HG02571 (cell line): ENCODE results near the gene RIT2.

Experiments used
- ATAC-seq: cut with Tn5 transposase; IDR thresholded peaks from one replicate; pipeline ENCODE4 v1.9.1; 2021; ENCODE audit warnings: mild to moderate bottlenecking, moderate library complexity; ENCODE audit not compliant: unreplicated experiment

Gene RIT2

DNA sequence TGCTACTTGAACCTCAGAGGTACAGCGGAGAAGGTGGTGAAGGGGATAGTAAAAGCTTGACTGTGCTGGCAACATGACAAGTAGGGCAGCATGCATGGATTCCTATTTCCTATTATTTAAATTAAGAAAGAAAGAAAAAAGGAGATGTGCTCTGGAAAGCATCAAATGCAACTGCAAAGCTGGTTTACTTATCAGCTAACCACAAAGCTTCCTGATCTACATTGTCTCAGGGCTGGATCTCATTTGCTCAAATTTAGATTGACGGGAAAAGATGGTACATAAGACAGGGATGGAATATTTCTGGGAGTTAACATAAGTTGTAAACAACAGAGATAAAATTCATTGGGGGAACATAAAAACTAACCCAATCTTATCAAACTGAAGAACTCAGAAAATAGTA is 178.0 kb downstream of the RIT2 start:
- no peak for ATAC-seq

- ATAC-seq, result no peak
These were observed 179.2 kb downstream of the RIT2 start for GRCh38 chr18:42936289-42936688.

DNA sequence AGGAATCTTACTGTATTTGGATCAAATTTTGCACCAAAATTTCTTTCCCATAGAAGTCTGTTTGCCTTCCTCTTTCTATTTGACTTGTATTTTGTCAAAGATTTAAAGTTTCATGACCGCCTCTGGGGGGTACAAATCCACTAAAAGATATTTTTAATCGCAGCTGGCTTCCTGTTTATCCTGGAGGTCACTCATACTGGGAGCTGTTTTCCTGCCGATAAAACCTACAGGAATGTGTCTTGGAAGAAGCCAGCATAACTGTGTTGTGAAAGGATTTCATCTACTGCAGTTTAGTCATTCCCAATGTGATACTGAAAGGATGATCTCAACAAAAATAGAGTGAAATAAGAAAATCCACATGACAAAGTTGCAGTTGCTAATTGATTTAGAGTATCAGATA is 184.0 kb downstream of the RIT2 start:
- ATAC-seq, result no peak

GRCh38 chr18:42929857-42930256 is 185.6 kb downstream of the RIT2 start:
- no peak for ATAC-seq

DNA sequence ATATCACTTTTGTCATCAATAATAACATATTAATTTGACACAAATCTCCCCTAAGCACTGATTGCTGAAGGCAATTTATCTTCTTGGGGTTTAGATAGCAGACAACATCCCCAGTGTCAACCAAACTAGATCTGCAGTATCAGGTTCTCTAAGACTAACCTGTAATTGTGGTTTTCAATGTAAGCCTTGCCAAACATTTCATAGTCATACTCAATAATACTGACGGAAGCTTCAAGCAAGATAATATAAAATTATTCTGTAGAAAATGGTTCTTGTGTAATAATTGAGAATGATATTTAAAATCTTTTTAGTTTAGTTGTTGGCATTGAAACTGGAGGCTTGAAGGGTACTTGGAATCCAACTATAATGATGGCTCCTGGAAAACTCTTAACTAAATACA is 186.3 kb downstream of the RIT2 start:
- no peak for ATAC-seq

- no peak for ATAC-seq
These were observed 190.4 kb downstream of the RIT2 start for GRCh38 chr18:42925036-42925435.

DNA sequence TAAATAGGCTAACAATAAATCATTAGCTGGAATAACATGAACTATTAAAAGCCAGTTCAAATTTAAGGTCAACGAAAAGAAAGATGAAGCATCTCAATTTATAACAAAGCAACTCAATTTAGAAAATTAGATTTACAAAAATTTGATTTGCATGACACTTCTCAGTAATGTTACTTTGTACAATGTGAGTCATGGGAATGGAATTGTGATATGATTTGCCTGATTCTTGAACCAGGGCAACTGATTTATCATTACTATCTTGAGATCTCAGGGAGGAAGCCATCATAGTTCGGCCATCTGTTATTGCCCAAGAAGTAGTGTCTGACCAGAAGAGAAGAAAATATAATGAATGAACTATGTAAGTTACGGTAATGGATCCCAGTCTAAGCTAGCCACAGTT is 193.1 kb downstream of the RIT2 start:
- no peak for ATAC-seq

DNA sequence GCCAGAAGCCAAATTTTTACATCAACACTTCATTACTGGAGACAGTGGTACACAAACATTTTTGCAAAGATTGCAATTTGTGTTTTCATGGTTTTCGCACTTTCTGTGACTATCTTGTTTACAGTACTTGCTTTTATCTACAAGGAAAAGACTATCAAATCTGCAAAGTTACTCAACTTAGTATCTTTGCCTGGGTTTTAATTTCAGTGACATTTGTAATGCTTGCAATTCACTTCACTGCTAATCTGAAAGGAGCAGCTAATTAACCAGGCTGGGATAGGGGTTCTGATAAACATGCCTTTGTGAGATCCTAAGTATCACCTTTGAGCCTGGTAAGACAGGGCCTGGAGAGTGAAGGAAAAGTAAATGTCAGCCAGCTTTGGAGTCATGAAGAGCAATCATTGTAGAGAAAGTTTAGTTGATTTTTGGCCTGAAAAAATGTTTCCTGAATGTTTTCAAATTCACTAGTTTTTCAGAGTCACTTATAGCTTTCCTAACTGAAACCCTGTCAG is 194.2 kb downstream of the RIT2 start:
- no peak for ATAC-seq

DNA sequence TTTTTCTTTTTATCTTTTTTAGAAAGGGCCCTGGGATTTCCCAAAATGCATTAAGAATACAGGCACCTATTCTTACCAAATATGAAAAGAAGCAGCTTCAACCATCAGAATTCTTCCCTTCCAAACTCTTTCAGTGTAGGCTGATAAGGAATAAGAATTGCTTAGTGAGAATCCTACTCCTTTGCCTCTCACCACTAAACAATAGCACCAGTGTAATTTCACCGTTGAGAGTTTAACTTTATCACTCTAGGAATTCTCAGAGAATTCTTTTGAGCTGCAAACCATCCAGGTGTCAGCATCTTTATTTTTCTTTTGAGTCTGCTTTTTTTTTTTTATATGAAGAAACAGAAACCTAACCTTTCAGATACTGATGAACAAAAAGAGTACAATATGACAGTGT is 194.9 kb downstream of the RIT2 start:
- no peak for ATAC-seq

DNA sequence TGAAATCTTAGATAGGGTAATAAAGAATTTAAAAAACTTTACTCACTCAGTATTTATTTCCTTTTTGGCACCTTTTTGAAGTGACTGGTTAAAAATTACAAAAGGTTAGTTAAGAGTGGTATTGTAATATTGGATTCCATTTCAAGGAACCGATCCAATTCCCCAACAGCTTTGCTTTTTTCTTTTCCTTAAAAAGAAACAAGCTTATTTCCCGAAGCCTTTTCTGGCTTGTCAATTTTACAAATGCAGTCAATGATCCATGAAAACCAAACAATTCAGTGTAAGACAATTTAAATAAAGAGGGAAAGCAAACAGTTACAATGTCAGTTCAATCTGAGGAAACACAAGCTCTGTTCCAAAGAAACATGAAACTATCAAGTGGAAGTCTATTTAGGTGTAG is 200.2 kb downstream of the RIT2 start:
- ATAC-seq, result no peak

GRCh38 chr18:42914476-42914875 is 201.0 kb downstream of the RIT2 start:
- ATAC-seq, result no peak

DNA sequence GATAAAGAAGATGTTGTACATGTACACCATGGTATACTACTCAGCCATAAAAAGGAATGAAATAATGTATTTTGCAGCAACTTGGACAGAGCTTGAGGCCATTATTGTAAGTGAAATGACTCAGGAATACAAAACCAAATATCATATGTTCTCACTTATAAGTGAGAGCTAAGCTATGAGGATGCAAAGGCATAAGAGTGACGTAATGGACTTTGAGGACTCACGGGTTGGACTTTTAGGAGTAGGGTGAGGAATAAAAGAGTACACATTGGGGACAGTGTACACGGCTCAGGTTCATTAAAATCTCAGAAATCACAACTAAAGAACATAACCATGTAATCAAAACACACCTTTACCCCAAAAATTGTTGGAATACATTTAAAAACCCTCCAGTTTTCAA is 206.4 kb downstream of the RIT2 start:
- no peak for ATAC-seq

DNA sequence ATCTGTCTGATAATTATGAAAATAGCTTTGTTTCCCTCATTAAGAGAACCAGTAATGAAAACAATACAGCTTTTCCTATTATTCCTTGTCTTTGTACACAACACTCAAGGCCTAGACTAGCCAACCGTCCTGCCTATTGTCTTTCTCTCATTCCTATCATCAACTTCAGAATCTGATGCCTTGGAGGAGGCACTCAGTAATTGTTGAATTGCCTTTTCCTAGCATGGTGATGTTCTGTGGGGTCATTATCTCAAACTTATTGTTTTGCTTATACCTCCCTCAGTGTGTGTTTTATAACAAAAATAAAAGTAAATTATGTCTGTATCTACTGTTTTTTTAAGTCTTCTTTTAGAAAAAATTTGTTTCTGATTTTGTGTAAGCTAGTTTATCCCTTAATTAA is 208.7 kb downstream of the RIT2 start:
- ATAC-seq, result no peak

DNA sequence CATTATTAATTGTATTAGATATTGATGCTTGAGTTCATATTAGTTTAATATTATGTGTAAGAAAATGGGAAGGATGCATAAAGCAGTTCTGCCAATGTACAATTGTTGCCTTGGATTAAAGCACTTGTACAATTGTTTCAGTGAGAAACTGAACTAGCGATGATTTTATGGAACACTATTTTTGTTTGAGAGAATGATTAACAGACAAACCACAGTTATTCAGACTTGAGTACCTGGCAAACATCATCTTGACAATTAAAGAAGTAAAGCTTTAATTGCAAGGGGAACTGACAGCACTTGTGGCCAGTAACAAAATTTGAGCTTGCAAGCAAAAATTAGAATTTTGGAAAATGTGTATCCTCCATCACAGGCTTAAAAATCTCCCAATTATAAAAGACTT is 214.3 kb downstream of the RIT2 start:
- no peak for ATAC-seq

GRCh38 chr18:42893977-42894376 is 221.5 kb downstream of the RIT2 start:
- no peak for ATAC-seq

DNA sequence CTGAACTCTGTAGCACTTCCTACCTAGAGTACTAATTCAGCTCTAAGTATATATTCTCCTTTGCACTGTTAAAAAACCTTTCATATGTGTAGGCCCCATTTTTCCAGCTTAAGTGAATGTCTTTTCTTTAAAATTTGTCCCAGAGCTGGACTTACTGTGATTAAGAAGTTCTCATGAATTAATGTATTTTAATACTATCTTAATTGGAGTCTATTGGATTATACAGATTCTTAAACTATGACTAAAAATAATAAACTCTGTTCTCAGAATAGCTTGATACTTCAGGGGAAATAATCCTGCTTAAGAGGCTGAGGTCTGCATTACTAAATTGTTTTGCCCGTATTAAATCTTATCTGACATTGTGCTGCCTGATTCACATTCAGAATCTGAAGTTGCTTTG is 223.3 kb downstream of the RIT2 start:
- ATAC-seq, result no peak

- ATAC-seq, result no peak
These were observed 223.8 kb downstream of the RIT2 start for GRCh38 chr18:42891705-42892104.

GRCh38 chr18:42883169-42883568 is 232.3 kb downstream of the RIT2 start:
- no peak for ATAC-seq

DNA sequence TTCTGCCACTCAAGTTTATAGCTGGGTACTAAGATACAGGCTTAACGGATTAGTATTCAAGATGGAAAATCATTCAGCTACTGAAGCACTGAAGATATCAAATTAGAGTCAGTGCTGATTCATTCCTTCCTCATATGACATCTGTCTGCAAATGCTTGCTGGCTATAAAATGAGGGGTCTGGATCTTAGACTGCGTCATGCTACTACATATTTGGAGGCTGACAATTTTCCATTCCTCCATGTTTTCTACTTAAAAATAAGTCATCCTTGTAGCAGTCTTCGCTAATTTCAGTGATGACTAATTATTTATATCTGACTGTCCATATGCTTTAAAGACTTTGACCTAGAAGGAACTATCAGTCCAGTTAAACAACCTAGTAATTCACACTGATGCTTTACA is 233.4 kb downstream of the RIT2 start:
- ATAC-seq, result no peak

GRCh38 chr18:42872838-42873237 is 242.6 kb downstream of the RIT2 start:
- ATAC-seq, result no peak

- no peak for ATAC-seq
These were observed 250.6 kb downstream of the RIT2 start for GRCh38 chr18:42864876-42865275.

DNA sequence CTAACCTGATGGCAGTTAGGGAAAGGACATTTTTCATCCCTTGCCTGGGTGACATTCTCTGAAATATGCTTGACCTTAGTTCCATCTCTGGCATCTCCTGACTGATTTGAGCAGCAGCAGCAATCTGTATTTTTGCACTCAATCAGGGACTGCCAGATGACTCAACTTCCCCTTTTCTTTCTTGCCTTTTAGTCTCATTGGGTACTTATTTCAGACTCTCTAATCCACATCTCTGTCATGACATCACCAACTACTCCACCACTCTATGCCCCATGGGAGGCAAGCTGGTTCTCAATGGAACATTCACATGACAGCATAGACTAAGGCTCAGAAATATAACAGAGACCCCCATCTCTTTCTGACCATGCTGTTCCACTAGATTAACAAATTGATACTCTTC is 254.2 kb downstream of the RIT2 start:
- no peak for ATAC-seq

- no peak for ATAC-seq
These were observed 254.9 kb downstream of the RIT2 start for GRCh38 chr18:42860548-42860947.

DNA sequence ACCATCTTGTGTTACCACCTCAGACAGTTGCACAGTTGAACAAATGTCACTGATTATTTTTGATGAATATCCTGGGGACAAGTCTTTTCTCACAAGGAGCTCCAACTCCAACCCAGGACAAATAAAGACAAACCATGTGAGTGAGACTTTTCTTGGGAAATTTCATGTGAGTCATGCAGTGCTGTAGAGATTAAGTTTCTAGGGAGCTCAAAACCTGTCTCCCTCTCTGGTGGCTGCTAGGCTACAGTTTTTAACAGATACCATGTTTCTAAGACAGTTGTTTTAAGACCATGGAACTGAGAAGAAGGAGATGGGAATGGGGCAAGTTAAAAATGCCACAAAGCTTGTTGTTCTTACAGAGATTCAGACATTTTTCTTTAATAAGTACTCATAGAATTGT is 255.5 kb downstream of the RIT2 start:
- no peak for ATAC-seq
